HCT116 (cell line): Measurements from ENCODE around the gene OR10V1. TPM values are rescaled to one million over a fixed set of nuclear protein-coding genes. Genes with fewer than 3 reads are reported as not detected.

ENCODE experiments used
- ATAC-seq: fragments of 200-7000 bp; cut with Tn5 transposase; 2 replicates; pipeline ENCODE4 v1.9.1; 2020; ENCODE audit warnings: mild to moderate bottlenecking, moderate library complexity
- BruUV-seq: library from RNA; stranded (reverse); fragments of 400-500 nt; replicated peaks from 2 replicates; lab custom pipeline; 2021; lab: Mats Ljungman, UMichigan
- CTCF ChIA-PET: fragments of 300-600 bp; sonication (Branson Sonifier 250); formaldehyde crosslinking; loops from one replicate; lab custom pipeline; 2021; ENCODE audit warnings: antibody characterized with exemption; lab: Charles Lee
- POLR2A ChIA-PET: fragments of 300-600, 350-600 bp; sonication (Branson Sonifier 250); formaldehyde crosslinking; loops from one replicate; lab custom pipeline; 2021; ENCODE audit warnings: antibody characterized with exemption; lab: Charles Lee
- RAD21 ChIA-PET, 2 experiments: fragments of 300-600 bp; sonication (Branson Sonifier 250); formaldehyde crosslinking; loops; one replicate each; lab custom pipeline; 2023; ENCODE audit warnings: low total read pairs in 2 of 2; ENCODE audit not compliant: uncharacterized antibody in 2 of 2, unreplicated experiment in 2 of 2, low non-redundant PET in 1 of 2; lab: Charles Lee
- DNase-seq: peaks from one replicate; pipeline ENCODE4 v3.0.0-alpha.2; 2010; ENCODE audit warnings: low read depth, low spot score
- H2AFZ ChIP-seq: fragments of 200-600 bp; shearing (Covaris generic), sonication (generic); 2 replicates; pipeline ENCODE4 v1.6.1; 2017; ENCODE audit warnings: low read depth, mixed run types, mixed read lengths, antibody characterized with exemption, low read length; ENCODE audit not compliant: poor library complexity, severe bottlenecking
- H3K27ac ChIP-seq: 2 replicates; pipeline ENCODE4 v1.5.1; 2012; ENCODE audit warnings: low read depth, low read length
- H3K27me3 ChIP-seq: fragments of 200-600 bp; sonication (generic); 2 replicates; pipeline ENCODE4 v1.6.1; 2016; ENCODE audit warnings: mixed run types, low read length, mixed read lengths; ENCODE audit not compliant: insufficient read depth
- H3K36me3 ChIP-seq, 2 experiments: fragments of 200-500 bp in 1 of 2; fragments of 200-600 bp in 1 of 2; sonication (Bioruptor generic) in 1 of 2; sonication (generic) in 1 of 2; 2 replicates each; pipeline versions ENCODE4 v1.5.1 to v1.6.1; 2014 to 2016; ENCODE audit warnings: low read length in 2 of 2, inconsistent platforms in 1 of 2, mixed read lengths in 1 of 2, mixed run types in 1 of 2; ENCODE audit not compliant: insufficient read depth in 2 of 2, control insufficient read depth in 1 of 2
- H3K4me1 ChIP-seq, 2 experiments: fragments of 200-600 bp in 1 of 2; sonication (generic) in 1 of 2; 2 replicates each; pipeline versions ENCODE4 v1.5.1 to v1.6.1; 2012 to 2017; ENCODE audit warnings: low read length in 2 of 2, inconsistent platforms in 1 of 2, mild to moderate bottlenecking in 1 of 2, mixed read lengths in 1 of 2, mixed run types in 1 of 2, moderate library complexity in 1 of 2; ENCODE audit not compliant: insufficient read depth in 2 of 2, control insufficient read depth in 1 of 2
- H3K4me2 ChIP-seq: fragments of 200-600 bp; sonication (generic); 2 replicates; pipeline ENCODE4 v1.6.1; 2017; ENCODE audit warnings: mixed run types, low read length, mixed read lengths
- H3K4me3 ChIP-seq, 2 experiments: fragments of 200-600 bp in 1 of 2; sonication (generic) in 1 of 2; replicated peaks in 1 of 2; 2 replicates each; pipeline ENCODE4 v1.5.1; 2011 to 2016; ENCODE audit warnings: low read length in 2 of 2, control low read depth in 1 of 2, low read depth in 1 of 2, mild to moderate bottlenecking in 1 of 2, mixed read lengths in 1 of 2, mixed run types in 1 of 2
- H3K79me2 ChIP-seq: fragments of 200-600 bp; sonication (generic); 2 replicates; pipeline ENCODE4 v1.6.1; 2017; ENCODE audit warnings: mild to moderate bottlenecking, mixed run types, low read length, moderate library complexity, mixed read lengths; ENCODE audit not compliant: insufficient read depth
- H3K9ac ChIP-seq: fragments of 200-600 bp; sonication (generic); 2 replicates; pipeline ENCODE4 v1.6.1; 2016; ENCODE audit warnings: low read length, mixed read lengths
- H3K9me2 ChIP-seq: fragments of 200-600 bp; sonication (generic), shearing (Covaris generic); 2 replicates; pipeline ENCODE4 v1.6.1; 2017; ENCODE audit warnings: mixed run types, mild to moderate bottlenecking, moderate library complexity; ENCODE audit not compliant: insufficient read depth
- H3K9me3 ChIP-seq, 2 experiments: fragments of 200-500 bp in 1 of 2; fragments of 200-600 bp in 1 of 2; sonication (Bioruptor generic) in 1 of 2; sonication (generic) in 1 of 2; 2 replicates each; pipeline ENCODE4 v1.6.1; 2014 to 2017; ENCODE audit warnings: low read length in 2 of 2, mixed read lengths in 2 of 2, inconsistent platforms in 1 of 2, low read depth in 1 of 2, mild to moderate bottlenecking in 1 of 2, mixed run types in 1 of 2, moderate library complexity in 1 of 2; ENCODE audit not compliant: control insufficient read depth in 1 of 2, insufficient read depth in 1 of 2
- H4K20me1 ChIP-seq: fragments of 200-600 bp; sonication (generic), shearing (Covaris generic); 2 replicates; pipeline ENCODE4 v1.6.1; 2017; ENCODE audit warnings: mixed run types, mild to moderate bottlenecking, moderate library complexity; ENCODE audit not compliant: insufficient read depth
- CBX3 ChIP-seq: IDR thresholded peaks from 2 replicates; pipeline ENCODE4 v1.6.1; 2012; ENCODE audit warnings: low read depth
- CEBPB ChIP-seq: IDR thresholded peaks from 2 replicates; pipeline ENCODE4 v1.6.1; 2012; ENCODE audit warnings: low read depth
- JUND ChIP-seq: IDR thresholded peaks from 2 replicates; pipeline ENCODE4 v1.6.1; 2012
- MAX ChIP-seq: IDR thresholded peaks from 2 replicates; pipeline ENCODE4 v1.6.1; 2012
- POLR2A ChIP-seq: IDR thresholded peaks from 2 replicates; pipeline ENCODE4 v1.7.0; 2011; ENCODE audit warnings: borderline replicate concordance; ENCODE audit not compliant: insufficient read depth, insufficient read length; ENCODE audit errors: extremely low read depth
- POLR2AphosphoS5 ChIP-seq: IDR thresholded peaks from 2 replicates; pipeline ENCODE4 v1.6.1; 2011; ENCODE audit warnings: mild to moderate bottlenecking, low read depth, low read length, moderate library complexity
- RAD21 ChIP-seq: IDR thresholded peaks from 2 replicates; pipeline ENCODE4 v1.6.1; 2012; ENCODE audit warnings: low read depth, mild to moderate bottlenecking
- REST ChIP-seq: IDR thresholded peaks from 2 replicates; pipeline ENCODE4 v1.6.1; 2012; ENCODE audit warnings: low read depth
- SIN3A ChIP-seq: IDR thresholded peaks from 2 replicates; pipeline ENCODE4 v1.6.1; 2012; ENCODE audit warnings: low read depth
- SP1 ChIP-seq: IDR thresholded peaks from 2 replicates; pipeline ENCODE4 v1.6.1; 2012; ENCODE audit warnings: low read depth
- SRF ChIP-seq: IDR thresholded peaks from 2 replicates; pipeline ENCODE4 v1.6.1; 2012; ENCODE audit warnings: low read depth
- TCF7L2 ChIP-seq: IDR thresholded peaks from 2 replicates; pipeline ENCODE4 v1.7.0; 2011; ENCODE audit warnings: borderline replicate concordance, inconsistent platforms; ENCODE audit not compliant: insufficient read depth, insufficient read length; ENCODE audit errors: extremely low read depth
- ZNF274 ChIP-seq: fragments of 200-500 bp; sonication (Bioruptor generic); IDR thresholded peaks from 2 replicates; pipeline ENCODE4 v1.6.1; 2014; ENCODE audit warnings: mild to moderate bottlenecking, low read depth, low read length, inconsistent platforms
- intact Hi-C: fragments of 100-400 bp; cut with micrococcal nuclease; formaldehyde crosslinking; loops from 2 replicates; pipeline ENCODE4 v1.10.0; 2022
- total RNA-seq: library from RNA; stranded (reverse); gene quantifications from one replicate; pipeline ENCODE4 v1.2.1, GENCODE V29; 2021; ENCODE audit not compliant: unreplicated experiment
- TF ChIP-seq, protein P1 (sequence below), 3 experiments: fragments of 200-600 bp in 1 of 3; sonication (generic) in 1 of 3; IDR thresholded peaks in 2 of 3; conservative IDR thresholded peaks in 1 of 3; 2 replicates each; pipeline ENCODE4 v1.5.1; 2012 to 2017; ENCODE audit warnings: low read depth in 2 of 3, low read length in 2 of 3, antibody characterized with exemption in 1 of 3, borderline replicate concordance in 1 of 3, control low read depth in 1 of 3, mild to moderate bottlenecking in 1 of 3, mixed read lengths in 1 of 3, mixed run types in 1 of 3, moderate library complexity in 1 of 3; ENCODE audit not compliant: insufficient read depth in 1 of 3
- TF ChIP-seq, protein P2 (sequence below): IDR thresholded peaks from 2 replicates; pipeline ENCODE4 v1.6.1; 2012

Gene OR10V1
- total RNA-seq, 1 experiment from 2014 or later = not detected

DNA sequence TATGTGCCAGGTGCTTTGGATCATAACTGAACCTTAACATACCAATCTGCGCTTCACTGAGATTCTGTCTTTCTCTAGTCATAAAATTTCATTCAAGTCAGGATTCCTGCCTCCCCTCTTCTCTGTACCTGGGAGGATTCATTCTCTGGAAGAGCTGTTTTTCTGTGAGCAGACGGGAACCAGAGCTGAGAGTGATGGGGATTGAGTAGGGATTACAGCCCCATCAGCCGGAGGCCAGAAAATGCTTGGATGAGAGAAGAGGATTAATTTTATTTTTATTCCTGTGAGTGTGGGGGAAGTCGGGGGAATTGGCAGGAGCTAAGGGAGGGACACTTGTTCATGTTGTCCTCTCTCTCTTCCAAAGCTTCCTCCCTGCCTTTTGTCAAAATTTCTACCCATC is 46.3 kb upstream of the OR10V1 start:
- BruUV-seq = no TSS peak
- Histone ChIP-seq H3K4me2 (no peak overlapping the region), H2AFZ (no peak overlapping the region), H3K9me2 (no peaks in the 10 kb centered on the region), H3K9ac (no peak overlapping the region), H3K4me3 (no peak overlapping the region), H3K4me1 (peaks cover 9 to 18% of the 10 kb centered on the region in 2 experiments), H3K9me3 (no peaks in the 10 kb centered on the region), H4K20me1 (no peaks in the 10 kb centered on the region), H3K36me3 (no peaks in the 10 kb centered on the region), H3K27ac (no peak overlapping the region), H3K79me2 (peaks cover 92% of the 10 kb centered on the region), H3K27me3 (no peaks in the 10 kb centered on the region)
- ATAC-seq = no peak
- DNase-seq = no peak
- ChIA-PET CTCF (no interaction called here), RAD21 (interaction anchor here in 1 of 2 experiments (1.0 kb wide), 1 partner anchor 27 kb away, joined by 3 read pairs; no protein-coding TSS in a partner anchor), POLR2A (no interaction called here)
- intact Hi-C loops = loop anchor here (5.0 to 10.0 kb wide), 2 partner anchors 208 to 375 kb away; no protein-coding TSS in a partner anchor
- TF ChIP-seq CBX3 (no peak), SP1 (no peak), RAD21 (no peak), SIN3A (no peak), JUND (no peak), ZNF274 (no peak)
- TF ChIP-seq, protein P1, sequence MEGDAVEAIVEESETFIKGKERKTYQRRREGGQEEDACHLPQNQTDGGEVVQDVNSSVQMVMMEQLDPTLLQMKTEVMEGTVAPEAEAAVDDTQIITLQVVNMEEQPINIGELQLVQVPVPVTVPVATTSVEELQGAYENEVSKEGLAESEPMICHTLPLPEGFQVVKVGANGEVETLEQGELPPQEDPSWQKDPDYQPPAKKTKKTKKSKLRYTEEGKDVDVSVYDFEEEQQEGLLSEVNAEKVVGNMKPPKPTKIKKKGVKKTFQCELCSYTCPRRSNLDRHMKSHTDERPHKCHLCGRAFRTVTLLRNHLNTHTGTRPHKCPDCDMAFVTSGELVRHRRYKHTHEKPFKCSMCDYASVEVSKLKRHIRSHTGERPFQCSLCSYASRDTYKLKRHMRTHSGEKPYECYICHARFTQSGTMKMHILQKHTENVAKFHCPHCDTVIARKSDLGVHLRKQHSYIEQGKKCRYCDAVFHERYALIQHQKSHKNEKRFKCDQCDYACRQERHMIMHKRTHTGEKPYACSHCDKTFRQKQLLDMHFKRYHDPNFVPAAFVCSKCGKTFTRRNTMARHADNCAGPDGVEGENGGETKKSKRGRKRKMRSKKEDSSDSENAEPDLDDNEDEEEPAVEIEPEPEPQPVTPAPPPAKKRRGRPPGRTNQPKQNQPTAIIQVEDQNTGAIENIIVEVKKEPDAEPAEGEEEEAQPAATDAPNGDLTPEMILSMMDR (IDR thresholded peaks at IDR 0.05 in 2 of 3, conservative IDR thresholded peaks at IDR 0.05 in 1 of 3; ENCODE audit: borderline replicate concordance in 1 of 3, insufficient read depth in 1 of 3, low read depth in 2 of 3, low read length in 2 of 3) = no peak

DNA sequence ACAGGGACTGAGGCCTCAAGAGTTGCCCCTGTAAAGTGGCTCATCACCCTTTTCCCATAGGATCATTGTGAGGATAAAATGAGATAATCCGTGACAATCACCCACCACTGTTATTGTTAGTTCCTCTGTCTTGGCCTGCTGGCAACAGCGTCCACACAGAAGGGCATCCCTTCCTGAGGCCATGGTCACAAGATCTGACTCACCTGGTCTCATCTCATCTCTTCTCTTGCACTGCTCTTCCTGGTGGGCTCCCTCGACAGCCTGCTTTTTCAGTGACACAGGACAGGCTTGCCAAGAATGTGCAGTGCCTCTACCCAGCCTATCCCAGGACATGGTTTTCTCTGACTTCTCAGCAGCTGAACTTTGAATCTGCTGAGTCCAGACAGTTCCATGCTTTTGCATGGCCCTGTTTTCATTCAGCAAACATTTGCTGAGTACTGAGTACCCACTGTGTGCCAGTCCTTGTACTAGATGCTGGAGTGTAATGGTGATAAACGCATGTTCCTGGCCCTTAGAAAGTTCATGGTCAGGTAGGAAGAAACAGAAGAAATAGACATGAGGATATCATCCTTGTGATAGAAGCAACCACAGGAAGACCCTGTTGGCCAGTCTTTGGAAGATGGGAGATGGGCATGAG is 44.9 kb upstream of the OR10V1 start:
- Histone ChIP-seq H3K36me3 (no peaks in the 10 kb centered on the region), H3K4me1 (peaks cover 9 to 30% of the 10 kb centered on the region in 2 experiments), H3K9me3 (no peaks in the 10 kb centered on the region), H2AFZ (no peak overlapping the region), H4K20me1 (no peaks in the 10 kb centered on the region), H3K9ac (no peak overlapping the region), H3K9me2 (no peaks in the 10 kb centered on the region), H3K27me3 (no peaks in the 10 kb centered on the region), H3K79me2 (peaks cover 82% of the 10 kb centered on the region), H3K4me3 (no peak overlapping the region), H3K4me2 (no peak overlapping the region), H3K27ac (no peak overlapping the region)
- intact Hi-C loops = loop anchor here (5.0 to 10.0 kb wide), 2 partner anchors 206 to 376 kb away; no protein-coding TSS in a partner anchor
- no TSS peak for BruUV-seq
- ChIA-PET POLR2A (no interaction called here), RAD21 (no interaction called here), CTCF (no interaction called here)
- ATAC-seq (no peak), DNase-seq (no peak)
- TF ChIP-seq, protein P2, sequence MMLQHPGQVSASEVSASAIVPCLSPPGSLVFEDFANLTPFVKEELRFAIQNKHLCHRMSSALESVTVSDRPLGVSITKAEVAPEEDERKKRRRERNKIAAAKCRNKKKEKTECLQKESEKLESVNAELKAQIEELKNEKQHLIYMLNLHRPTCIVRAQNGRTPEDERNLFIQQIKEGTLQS = no peak
- TF ChIP-seq SRF = no peak
- no peak for TF ChIP-seq REST
- no peak for TF ChIP-seq CEBPB
- TF ChIP-seq POLR2AphosphoS5 = no peak
- no peak for TF ChIP-seq RAD21
- no peak for TF ChIP-seq JUND
- TF ChIP-seq TCF7L2 = no peak
- TF ChIP-seq POLR2A = no peak
- TF ChIP-seq MAX = no peak
